ENCODE measurements around the gene MGAT5B.

Gene MGAT5B

DNA sequence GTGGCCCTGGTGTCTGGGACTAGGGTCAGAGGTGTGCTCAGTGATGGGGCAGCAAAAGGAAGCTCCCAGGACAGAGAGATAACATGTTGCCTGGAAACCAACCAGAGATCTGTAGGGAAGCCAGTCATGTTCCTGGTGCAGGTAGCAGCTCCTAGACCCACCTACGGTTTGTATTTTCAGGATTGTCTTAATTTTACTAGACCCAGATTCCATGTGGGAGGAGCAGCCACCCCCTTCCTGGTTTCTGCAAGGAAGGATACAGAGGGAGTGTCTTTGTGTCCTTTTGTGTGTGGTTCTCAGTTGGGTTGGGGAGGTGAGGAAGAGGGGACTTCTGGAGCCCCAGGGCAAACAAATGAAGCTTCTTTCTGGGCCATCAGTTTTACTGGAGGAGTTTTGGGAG is 53.9 kb downstream of the MGAT5B start:
- Histone ChIP-seq H3K4me3 (no peak overlapping the region), H3K27ac (no peak overlapping the region)

DNA sequence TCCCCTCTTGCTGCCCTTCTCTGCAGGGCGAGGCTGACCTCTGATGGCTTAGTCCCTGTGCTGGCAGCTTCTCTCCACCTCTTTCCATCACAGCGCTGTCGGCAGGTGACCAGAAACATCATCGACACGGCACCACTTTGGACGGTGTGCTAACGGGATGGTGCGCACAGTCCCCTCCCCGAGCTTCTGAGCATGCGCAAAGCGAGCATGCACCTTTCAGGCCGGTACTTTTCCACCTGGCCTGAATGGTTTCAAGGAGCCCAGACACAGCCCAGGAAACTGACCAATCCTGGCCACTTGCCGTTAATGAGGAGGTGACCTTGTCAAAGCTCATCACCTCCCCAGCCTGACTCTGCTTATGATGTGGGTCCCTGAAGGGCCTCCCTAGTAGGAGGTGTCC is 54.8 kb downstream of the MGAT5B start:
- Histone ChIP-seq H3K27ac (no peak overlapping the region), H3K4me3 (no peak overlapping the region)

DNA sequence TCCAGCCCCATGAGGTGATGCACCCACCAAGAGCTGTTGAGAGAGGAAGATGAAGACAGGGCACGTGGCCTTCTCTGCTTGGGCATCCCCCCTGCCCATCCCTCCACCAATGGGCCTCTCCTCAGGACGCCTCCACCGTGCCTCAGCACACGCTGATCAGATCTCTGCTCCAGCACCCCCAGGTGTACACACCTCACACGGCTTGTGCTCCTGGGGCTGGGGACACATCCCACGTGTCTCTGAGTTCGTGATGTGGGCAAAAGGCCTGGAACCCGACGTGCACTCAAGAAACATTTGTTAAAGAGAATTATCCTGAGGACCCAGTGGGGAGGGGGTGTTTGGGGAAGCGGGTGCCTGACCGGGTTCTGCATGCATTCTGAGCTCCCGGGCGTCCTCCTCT is 55.3 kb downstream of the MGAT5B start:
- H3K27ac ChIP-seq = no peak overlapping the region
- no peak overlapping the region for H3K4me3 ChIP-seq

DNA sequence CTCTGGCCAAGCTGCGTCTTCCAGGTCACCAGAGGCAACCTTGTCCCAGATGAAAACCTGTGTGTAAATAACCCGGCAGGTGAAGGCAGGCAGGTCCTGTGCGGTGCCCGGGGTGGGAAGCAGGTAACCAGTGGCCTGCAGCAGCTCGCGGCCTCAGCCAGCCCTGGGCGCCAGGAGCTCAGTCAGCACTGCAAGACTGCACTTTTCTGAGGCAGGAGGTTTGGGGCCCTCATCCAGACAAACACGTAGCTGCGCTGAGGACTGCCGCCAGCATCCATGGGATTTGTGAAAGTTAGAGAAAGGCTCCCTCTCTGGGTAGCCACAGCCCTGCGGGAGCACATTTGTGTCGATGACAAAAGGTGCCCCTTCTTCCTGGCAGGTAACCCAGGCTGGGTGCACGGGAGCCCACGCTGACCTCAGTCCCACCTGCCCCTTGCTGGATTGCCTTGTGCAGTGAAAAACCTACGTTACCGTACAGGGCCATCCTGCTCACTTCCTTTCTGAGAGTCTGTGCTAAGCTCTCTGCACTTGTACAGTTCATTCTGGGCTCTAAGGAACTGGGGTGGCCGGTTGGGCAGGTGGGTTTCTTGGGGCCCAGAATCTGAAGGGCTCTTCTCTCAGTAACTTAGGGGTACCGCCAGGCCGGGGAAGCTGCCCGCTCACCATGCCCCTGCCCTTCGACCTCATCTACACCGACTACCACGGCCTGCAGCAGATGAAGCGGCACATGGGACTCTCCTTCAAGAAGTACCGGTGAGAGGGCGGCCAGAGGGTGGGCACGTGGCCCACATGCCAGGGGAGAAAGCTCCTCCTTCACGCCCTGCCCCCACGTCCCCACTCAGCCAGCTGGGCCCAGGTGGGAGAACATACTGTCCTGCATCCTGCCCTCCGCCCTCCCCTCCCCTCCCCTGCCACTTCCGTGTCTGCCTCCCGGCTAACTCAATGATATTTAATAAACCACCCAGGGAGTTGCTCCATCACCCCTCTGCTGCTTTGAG is 56.4 kb downstream of the MGAT5B start:
- Histone ChIP-seq H3K4me3 (no peak overlapping the region), H3K27ac (no peak overlapping the region)

DNA sequence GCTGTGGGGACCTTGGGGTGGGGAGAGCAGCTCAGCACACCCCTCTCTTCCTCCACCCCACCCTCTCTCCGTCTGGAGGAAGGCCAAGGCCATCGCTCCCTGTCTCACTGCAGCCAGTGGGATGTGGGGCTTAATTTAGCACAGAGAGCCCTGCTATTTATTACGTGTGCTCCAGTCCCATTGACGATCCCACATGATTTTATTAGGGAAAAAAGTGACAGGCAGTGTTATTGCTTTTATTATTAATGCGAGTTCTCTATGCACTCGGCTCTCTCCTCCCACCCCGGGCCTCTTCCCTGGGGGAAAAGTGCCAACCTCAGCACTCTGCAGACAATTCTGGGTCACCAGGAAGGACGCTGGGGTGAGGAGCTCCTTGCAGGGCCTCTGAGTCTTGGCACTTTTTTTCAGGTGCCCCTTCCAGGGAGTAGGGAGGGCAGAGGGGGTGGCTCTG is 57.3 kb downstream of the MGAT5B start:
- Histone ChIP-seq H3K27ac (no peak overlapping the region), H3K4me3 (no peak overlapping the region)

DNA sequence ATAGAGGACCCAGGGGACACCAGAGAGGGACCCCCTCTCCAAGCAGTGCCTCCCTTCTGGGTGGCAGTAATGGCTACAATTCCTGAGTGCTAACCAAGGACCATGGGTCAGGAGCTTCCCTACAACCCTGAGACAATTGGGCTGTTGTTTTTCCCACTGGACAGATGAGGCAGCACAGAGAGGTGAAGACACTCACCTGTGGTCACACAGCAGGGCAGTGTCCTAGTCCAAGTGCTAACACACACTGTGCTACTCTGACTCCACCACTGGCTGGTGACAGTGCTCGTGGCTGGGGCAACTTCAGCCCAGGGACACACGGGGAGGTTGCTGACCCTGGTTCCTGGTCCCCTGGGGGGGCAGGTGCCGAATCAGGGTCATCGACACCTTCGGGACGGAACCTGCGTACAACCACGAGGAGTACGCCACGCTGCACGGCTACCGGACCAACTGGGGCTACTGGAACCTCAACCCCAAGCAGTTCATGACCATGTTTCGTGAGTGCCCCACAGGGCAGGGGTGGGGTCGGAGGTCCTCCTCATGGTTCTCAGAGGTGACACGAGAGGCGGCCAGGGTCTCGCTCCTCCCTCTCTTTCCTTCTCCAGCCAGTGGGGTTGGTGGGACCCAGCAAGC is 58.1 kb downstream of the MGAT5B start:
- H3K4me3 ChIP-seq = no peak overlapping the region
- no peak overlapping the region for H3K27ac ChIP-seq

DNA sequence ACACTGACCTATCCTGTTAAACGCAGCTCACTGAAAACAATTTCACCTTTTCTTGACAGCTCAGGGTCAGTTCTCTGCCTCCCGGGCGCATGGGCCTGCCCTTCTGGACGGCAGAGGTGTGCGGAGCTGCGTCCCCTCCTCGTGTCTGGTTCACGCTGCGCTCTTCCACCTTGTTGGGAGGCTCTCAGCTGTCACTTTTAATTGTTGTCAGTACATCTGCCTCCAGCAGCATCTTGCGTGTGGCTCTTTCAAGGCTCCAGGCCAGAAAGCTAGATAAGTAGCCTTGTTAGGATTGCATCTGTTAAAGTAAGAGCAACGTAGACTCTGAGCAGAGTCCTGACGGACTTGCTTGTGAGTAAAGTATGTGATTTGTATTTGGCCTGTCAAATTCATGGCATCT is 59.4 kb downstream of the MGAT5B start:
- Histone ChIP-seq H3K4me3 (no peak overlapping the region), H3K27ac (no peak overlapping the region)

DNA sequence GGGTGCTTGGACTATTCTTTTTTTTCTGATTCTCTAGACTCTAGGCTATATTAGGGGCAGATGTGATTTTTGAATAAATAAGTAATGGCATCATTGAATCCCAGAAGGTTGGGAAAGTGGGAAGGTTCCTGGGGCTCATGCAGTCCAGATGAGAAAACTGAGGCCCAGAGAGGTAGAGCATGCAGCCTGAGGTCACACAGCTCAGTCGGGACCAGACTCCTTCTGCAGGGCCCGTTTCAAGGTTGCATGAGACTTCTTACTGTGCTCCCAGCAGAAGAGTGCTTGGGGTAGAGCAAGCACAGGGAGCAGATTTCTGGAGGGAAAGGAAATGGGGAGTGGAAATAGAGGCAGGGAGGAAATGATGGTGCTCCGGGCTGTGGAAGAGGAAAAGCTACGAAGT is 59.8 kb downstream of the MGAT5B start:
- Histone ChIP-seq H3K4me3 (no peak overlapping the region), H3K27ac (no peak overlapping the region)

DNA sequence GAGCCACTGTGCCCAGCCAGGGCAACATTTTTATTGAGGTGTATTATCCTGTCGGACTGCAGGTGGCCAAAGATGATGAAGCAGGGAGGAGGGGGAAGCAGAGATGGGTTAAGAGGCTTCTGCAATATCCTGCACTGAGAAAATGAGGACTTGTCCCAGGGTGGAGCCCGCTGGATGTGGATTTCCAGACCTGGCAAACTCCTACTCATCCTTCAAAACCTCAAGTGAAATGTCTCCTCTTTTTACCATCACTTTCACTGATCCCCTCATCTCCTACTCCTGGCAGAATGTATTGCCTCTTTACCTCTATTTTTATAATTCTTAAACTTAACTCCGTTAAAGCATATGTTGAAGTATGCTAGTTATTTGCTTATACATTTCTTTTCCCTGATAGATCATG is 60.9 kb downstream of the MGAT5B start:
- no peak overlapping the region for H3K4me3 ChIP-seq
- H3K27ac ChIP-seq = no peak overlapping the region

DNA sequence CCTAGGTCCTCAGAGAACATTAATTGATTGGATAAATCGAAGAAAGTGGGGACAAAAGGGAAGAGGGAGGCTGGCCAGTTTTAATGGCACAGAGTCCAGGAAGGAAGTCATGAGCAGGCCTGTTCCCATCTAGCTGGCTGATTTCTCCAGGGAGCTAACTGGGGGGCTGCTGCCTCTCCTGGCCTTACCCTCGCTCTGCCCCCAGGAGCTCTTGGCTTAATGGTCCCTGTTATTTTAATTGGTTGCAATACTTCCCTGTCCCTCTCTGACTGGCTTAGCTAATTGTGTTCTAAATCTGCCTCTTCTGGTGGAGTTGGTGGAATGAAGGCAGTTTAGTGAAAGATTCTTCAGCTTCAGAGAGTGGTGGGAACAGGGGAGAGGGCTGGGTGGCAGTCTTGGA is 61.4 kb downstream of the MGAT5B start:
- Histone ChIP-seq H3K4me3 (no peak overlapping the region), H3K27ac (no peak overlapping the region)

DNA sequence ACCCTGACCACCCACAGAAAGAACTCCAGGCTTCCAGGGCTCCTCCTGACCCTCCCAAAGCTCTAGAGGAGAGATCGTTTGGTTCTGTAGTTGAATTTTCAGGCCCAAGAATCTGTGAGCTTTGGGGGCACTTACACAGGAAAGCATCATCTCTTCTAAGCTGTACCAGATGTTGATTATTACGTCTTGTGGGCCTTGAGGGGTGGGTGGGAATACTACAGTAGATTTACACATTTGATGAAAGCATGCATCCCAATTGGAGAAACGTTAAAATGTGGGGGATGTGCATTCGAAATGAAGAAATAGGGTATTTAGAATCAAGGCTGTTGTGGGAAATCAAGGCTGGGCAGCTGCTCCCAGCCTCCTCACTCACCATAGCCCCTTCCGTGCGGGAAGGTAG is 61.9 kb downstream of the MGAT5B start:
- H3K4me3 ChIP-seq = no peak overlapping the region
- H3K27ac ChIP-seq = no peak overlapping the region

DNA sequence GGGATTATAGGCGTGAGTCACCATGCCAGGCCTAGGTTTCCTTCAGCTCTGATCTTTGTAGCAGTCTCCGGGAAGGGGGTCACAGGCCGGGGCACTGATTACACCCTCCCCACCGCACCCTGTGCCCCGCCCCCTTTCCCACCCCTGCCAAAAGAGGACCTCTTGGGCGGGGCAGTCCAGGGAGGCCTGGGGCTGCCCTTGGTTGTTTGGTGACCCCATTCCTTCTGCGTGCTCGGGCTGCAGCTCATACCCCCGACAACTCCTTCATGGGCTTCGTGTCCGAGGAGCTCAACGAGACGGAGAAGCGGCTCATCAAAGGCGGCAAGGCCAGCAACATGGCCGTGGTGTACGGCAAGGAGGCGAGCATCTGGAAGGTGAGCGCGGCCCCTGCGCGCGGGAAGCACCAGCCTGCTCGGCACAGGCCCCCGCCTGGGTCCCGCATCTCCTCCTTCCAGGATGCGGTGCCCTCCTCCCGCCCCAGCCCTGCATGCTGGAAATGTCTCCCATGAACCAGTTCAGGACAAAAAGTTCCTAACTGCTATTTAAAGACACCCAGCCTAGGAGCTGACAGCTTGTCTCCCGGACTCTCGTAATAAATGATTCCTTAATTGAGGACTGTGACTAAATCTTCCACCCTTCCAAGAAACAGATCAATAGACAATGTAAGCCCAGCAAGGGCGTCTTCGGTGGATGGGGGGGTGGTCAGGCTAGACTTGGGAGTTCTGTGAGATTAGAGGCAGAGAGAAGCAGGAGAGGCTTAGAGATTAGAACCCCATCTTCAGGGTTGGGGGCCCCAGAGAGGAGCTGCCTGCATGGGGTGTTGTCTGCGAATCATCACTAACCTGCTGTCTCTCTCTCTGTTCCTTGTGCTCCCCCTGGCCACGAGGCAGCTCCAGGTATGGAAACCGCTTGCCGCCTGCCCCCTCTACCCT is 64.5 kb downstream of the MGAT5B start:
- no peak overlapping the region for H3K27ac ChIP-seq
- H3K4me3 ChIP-seq = no peak overlapping the region

DNA sequence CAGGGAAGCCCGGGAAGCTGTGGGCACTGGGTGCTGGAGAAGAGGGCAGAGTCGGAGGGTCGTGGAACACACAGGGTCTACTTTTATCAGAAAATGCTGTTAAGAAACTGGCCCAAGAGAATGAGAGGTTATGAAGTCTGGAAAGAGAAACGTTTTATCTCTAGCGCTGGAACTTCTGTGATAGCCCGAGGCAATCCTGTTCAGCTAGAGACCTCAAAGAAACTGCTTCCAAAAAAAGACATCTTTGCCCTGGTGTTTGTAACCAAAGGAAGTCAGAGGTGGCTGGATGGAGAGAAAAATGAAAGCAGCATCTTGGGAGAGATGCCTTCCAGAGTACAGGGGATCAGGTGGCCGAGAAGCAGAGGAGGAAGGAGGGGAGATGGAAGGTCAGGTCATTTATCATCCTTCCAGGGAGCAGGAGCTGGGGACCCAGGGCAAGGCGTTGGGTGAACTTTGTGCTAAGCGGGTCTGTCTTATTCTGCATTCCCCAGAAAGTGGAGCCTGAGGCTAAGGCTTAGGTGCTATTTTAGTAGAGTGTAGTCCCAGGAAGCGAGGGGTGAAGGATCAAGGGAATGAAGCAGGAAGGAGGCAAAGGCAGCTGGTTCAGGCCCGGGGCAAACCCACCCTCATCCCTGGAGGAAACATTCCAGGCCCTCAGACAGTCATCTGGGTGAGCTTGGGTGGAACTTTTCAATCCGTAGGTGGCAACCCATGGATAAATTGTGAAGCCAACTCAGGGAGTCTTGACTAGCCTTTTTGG is 66.5 kb downstream of the MGAT5B start:
- H3K27ac ChIP-seq = no peak overlapping the region
- no peak overlapping the region for H3K4me3 ChIP-seq

DNA sequence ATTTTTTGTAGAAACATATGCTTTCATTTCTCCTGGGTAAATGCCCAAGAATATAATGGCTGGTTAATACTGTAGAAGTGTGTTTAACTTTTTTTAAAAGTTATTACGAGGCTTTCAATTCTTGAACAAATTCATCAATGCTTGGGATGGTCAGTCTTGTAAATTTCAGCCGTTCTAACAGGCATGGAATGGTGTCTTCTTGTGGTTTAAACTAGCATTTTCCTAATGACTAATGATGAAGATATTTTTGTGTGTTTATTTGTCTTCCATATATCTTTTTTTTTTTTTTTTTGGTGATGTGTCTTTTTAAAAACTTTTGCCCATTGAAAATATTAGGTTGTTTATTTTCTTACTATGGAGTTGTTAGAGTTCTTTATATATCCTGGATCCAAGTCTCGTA is 67.1 kb downstream of the MGAT5B start:
- Histone ChIP-seq H3K4me3 (no peak overlapping the region), H3K27ac (no peak overlapping the region)

DNA sequence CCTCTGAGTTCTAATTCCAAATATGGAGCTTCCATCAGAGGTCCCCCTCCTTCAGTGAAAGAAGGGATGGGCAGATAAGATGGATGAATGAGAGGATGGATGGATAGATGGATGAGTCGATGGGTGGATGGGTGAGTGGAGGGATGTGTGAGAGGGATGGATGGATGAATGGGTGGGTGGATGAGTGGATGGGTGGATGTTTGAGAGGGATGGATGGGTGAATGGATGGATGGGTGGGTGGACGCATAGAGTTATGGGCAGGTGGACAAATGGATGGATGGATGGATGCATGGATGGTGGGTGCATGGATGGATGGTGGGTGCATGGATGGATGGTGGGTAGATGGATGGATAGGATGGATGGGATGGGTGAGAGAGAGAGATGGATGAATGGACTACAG is 69.0 kb downstream of the MGAT5B start:
- no peak overlapping the region for H3K4me3 ChIP-seq
- no peak overlapping the region for H3K27ac ChIP-seq

DNA sequence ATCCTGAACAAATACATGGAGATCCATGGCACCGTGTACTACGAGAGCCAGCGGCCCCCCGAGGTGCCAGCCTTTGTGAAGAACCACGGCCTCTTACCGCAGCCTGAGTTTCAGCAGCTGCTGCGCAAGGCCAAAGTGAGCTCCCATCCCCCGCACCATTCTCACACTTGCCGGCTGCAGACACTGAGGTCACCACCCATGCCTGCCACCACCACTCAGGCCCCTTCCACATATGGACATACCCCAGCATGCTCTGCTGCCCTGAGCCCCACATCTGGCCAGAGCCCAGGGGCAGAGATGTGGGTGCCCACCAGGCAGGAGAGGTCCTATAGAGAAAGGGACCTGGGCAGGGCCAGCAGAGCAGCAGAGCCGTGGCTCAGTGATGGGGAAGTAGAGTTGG is 69.8 kb downstream of the MGAT5B start:
- Histone ChIP-seq H3K4me3 (no peak overlapping the region), H3K27ac (no peak overlapping the region)

DNA sequence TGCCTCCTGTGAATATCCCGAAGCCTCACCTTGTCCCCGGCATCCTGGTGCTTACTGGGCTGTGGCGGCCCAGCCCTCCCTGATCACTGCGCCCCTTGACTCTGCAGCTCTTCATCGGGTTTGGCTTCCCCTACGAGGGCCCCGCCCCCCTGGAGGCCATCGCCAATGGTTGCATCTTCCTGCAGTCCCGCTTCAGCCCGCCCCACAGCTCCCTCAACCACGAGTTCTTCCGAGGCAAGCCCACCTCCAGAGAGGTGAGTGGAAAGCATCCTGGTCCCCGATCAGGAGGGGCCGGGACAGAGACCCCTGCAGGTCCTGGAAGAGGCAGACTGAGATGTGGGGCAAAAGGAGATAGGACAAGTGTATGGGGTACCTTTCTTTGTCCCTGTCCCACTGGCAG is 72.1 kb downstream of the MGAT5B start:
- H3K4me3 ChIP-seq = no peak overlapping the region
- no peak overlapping the region for H3K27ac ChIP-seq

DNA sequence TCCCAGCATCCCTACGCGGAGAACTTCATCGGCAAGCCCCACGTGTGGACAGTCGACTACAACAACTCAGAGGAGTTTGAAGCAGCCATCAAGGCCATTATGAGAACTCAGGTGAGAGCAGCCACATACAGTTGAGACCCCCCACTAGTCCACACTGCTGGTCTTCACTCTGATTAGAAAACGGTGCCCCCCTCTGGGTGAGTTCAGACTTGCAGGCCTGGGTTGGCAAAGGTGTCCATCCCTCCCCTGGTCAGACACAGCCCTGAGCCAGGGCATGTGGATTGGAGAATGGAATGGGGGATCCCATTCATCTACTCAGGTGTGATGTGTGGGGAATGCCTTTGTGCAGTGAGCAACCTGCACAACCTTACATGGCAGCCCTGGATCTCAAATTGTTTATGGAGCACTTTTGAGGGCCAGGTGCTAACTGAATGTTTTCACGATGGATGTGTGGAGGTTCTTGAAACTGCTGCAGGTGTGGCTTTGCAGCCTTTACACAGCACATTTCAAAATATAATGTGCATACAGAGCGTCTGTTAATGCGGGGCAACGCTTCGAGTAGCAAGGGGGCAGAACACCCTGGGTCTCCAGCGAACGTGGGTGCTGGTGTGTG is 72.6 kb downstream of the MGAT5B start:
- Histone ChIP-seq H3K27ac (no peak overlapping the region), H3K4me3 (no peak overlapping the region)

DNA sequence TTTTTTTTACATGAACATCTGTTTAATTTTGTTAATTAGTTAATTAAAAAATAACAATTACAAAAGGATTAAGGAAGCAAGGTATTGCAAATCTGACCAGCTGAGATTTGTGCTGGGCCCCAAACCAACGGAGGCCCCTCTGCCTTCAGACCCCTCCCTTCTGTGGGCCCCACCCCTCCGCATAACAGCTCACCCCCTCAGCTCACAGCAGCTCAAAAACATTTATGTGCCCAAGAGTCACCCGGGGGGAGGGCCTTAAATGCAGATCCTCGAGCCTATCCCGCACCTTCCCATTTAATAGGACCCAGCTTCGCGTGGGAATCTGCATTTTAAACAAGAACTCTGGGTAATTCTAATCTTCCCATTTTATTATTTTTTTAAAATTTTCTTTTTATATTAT is 75.0 kb downstream of the MGAT5B start:
- H3K4me3 ChIP-seq = no peak overlapping the region
- H3K27ac ChIP-seq = no peak overlapping the region

Data from skin epidermis (tissue), 12 donors.